VCaP (cell line): ENCODE results near the gene MCM10.
"Not testable (repeated sequence)": the region's sequence is repeated elsewhere in the genome, so short reads cannot be mapped to it uniquely, and the experiment has no call there.

Experiments
- H3K27ac ChIP-seq: fragments of 450-650 bp; 2 replicates; pipeline ENCODE4 v1.5.1; 2017
- CTCF ChIP-seq: fragments of 450-650 bp; conservative IDR thresholded peaks from 2 replicates; pipeline ENCODE4 v1.5.1; 2017; ENCODE audit warnings: mild to moderate bottlenecking, moderate library complexity

MCM10 gene

GRCh38 chr10:13146379-13146778 lies 15.0 kb upstream of the MCM10 start:
- TF ChIP-seq CTCF: no peak
- H3K27ac ChIP-seq: no peak overlapping the region

- H3K27ac ChIP-seq: no peak overlapping the region
- TF ChIP-seq CTCF: no peak
Measured at GRCh38 chr10:13147161-13147560, 14.2 kb upstream of the MCM10 start.

- no peak for TF ChIP-seq CTCF
- H3K27ac ChIP-seq: no peak overlapping the region
Measured at GRCh38 chr10:13152296-13152695, 9.1 kb upstream of the MCM10 start.

- H3K27ac ChIP-seq: not testable (repeated sequence)
Measured at GRCh38 chr10:13155860-13156259, 5.5 kb upstream of the MCM10 start.

GRCh38 chr10:13158401-13158800 lies 3.0 kb upstream of the MCM10 start:
- H3K27ac ChIP-seq: no peak overlapping the region
- no peak for TF ChIP-seq CTCF

GRCh38 chr10:13161857-13162271 lies 506 bp downstream of the MCM10 start:
- no peak for TF ChIP-seq CTCF
- H3K27ac ChIP-seq: peak overlapping the region; percentile 62; the same call in 1 of the 2 replicates

GRCh38 chr10:13163859-13164258 lies 2.5 kb downstream of the MCM10 start:
- peak overlapping the region; percentile 11 for H3K27ac ChIP-seq
- TF ChIP-seq CTCF: no peak

GRCh38 chr10:13165177-13165576 lies 3.8 kb downstream of the MCM10 start:
- peak overlapping the region; percentile 11; the same call in 1 of the 2 replicates for H3K27ac ChIP-seq
- no peak for TF ChIP-seq CTCF
